Glomerular endothelial cell (primary cell): ENCODE measurements around the gene ECHDC1. TPM values are rescaled to one million over a fixed set of nuclear protein-coding genes. Genes with fewer than 3 reads are reported as not detected.
A peak's percentile ranks its signal among the peaks of the same experiment; 100 is the strongest.
"Not testable (repeated sequence)": the region's sequence is repeated elsewhere in the genome, so short reads cannot be mapped to it uniquely, and the experiment has no call there.

Source experiments
- DNase-seq: peaks from one replicate; pipeline ENCODE4 v3.0.0-alpha.2; 2011; ENCODE audit warnings: low read depth, low spot score; ENCODE audit errors: extremely low read depth
- total RNA-seq: library from RNA; depleted of rRNA; stranded (reverse); fragments of >200 nt; gene quantifications from 2 replicates; pipeline ENCODE4 v1.2.3, GENCODE V29; 2015

The ECHDC1 gene
- 32.2 and 54.0 TPM in 2 replicates for total RNA-seq

GRCh38 chr6:127342946-127343808 lies at the start of gene ECHDC1:
ECHDC1 (minus strand) TSS chr6:127343609; CDS start chr6:127331028, 12,581 bp downstream.
- peak; percentile 22 for DNase-seq

GRCh38 chr6:127392301-127392700 lies 48.9 kb upstream of the ECHDC1 start:
- no peak for DNase-seq

- no peak for DNase-seq
These were observed 47.9 kb upstream of the ECHDC1 start for GRCh38 chr6:127391094-127391953.

GRCh38 chr6:127389706-127390105 lies 46.3 kb upstream of the ECHDC1 start:
- DNase-seq: no peak

- no peak for DNase-seq
These were observed 42.4 kb upstream of the ECHDC1 start for GRCh38 chr6:127385668-127386430.

GRCh38 chr6:127384848-127385247 lies 41.4 kb upstream of the ECHDC1 start:
- not testable (repeated sequence) for DNase-seq

- DNase-seq: no peak
These were observed 40.6 kb upstream of the ECHDC1 start for GRCh38 chr6:127383988-127384387.

- DNase-seq: no peak
These were observed 39.0 kb upstream of the ECHDC1 start for GRCh38 chr6:127382413-127382812.

GRCh38 chr6:127381384-127381783 lies 38.0 kb upstream of the ECHDC1 start:
- DNase-seq: no peak

GRCh38 chr6:127376685-127377084 lies 33.3 kb upstream of the ECHDC1 start:
- no peak for DNase-seq

- DNase-seq: no peak
These were observed 23.6 kb upstream of the ECHDC1 start for GRCh38 chr6:127367023-127367375.

GRCh38 chr6:127366282-127367022 lies 23.0 kb upstream of the ECHDC1 start:
- peak; percentile 34 for DNase-seq

- DNase-seq: no peak
These were observed 22.5 kb upstream of the ECHDC1 start for GRCh38 chr6:127365874-127366273.

- DNase-seq: no peak
These were observed 9.1 kb upstream of the ECHDC1 start for GRCh38 chr6:127352524-127352923.

GRCh38 chr6:127349980-127350379 lies 6.6 kb upstream of the ECHDC1 start:
- no peak for DNase-seq

GRCh38 chr6:127348028-127348661 lies 4.7 kb upstream of the ECHDC1 start:
- DNase-seq: no peak

GRCh38 chr6:127347178-127347577 lies 3.8 kb upstream of the ECHDC1 start:
- DNase-seq: no peak

GRCh38 chr6:127345521-127345920 lies 2.1 kb upstream of the ECHDC1 start:
- DNase-seq: no peak

- peak; percentile 18 for DNase-seq
These were observed 625 bp upstream of the ECHDC1 start for GRCh38 chr6:127343809-127344659.
